Aorta (tissue), 5 donors: Measurements from ENCODE around the gene SLC35F1. TPM values are rescaled to one million over a fixed set of nuclear protein-coding genes. Genes with fewer than 3 reads are reported as not detected.
"Not testable (repeated sequence)": the region's sequence is repeated elsewhere in the genome, so short reads cannot be mapped to it uniquely, and the experiment has no call there.

Source experiments
- ATAC-seq: fragments of 200-7000 bp; cut with Tn5 transposase; one replicate; pipeline ENCODE4 v1.9.1; 2022; ENCODE audit warnings: moderate library complexity; ENCODE audit not compliant: low FRiP score
- DNase-seq, 2 donors: peaks; one replicate each; pipeline ENCODE4 v3.0.0-alpha.2; 2020
- H3K27ac ChIP-seq, 2 donors: one replicate each; pipeline ENCODE4 v1.5.1; 2013; ENCODE audit warnings: low read length in 2 of 2, mild to moderate bottlenecking in 2 of 2, moderate library complexity in 2 of 2, control low read depth in 1 of 2, inconsistent platforms in 1 of 2, low read depth in 1 of 2
- H3K27me3 ChIP-seq, 2 donors: one replicate each; pipeline ENCODE4 v1.6.1; 2013; ENCODE audit warnings: control low read depth in 1 of 2, low read length in 1 of 2, mild to moderate bottlenecking in 1 of 2, moderate library complexity in 1 of 2; ENCODE audit not compliant: insufficient read depth in 2 of 2, control insufficient read depth in 1 of 2
- H3K36me3 ChIP-seq, 2 donors: one replicate each; pipeline ENCODE4 v1.6.1; 2013; ENCODE audit warnings: control low read depth in 1 of 2, low read length in 1 of 2, mild to moderate bottlenecking in 1 of 2; ENCODE audit not compliant: insufficient read depth in 2 of 2, control insufficient read depth in 1 of 2
- H3K4me1 ChIP-seq, 2 donors: one replicate each; pipeline ENCODE4 v1.6.1; 2013; ENCODE audit warnings: low read length in 2 of 2, control low read depth in 1 of 2, mild to moderate bottlenecking in 1 of 2, moderate library complexity in 1 of 2; ENCODE audit not compliant: insufficient read depth in 2 of 2, control insufficient read depth in 1 of 2
- H3K4me3 ChIP-seq, 2 donors: one replicate each; pipeline ENCODE4 v1.5.1; 2013; ENCODE audit warnings: low read length in 2 of 2, control low read depth in 1 of 2, mild to moderate bottlenecking in 1 of 2
- H3K9me3 ChIP-seq: one replicate; pipeline ENCODE4 v1.6.1; 2013; ENCODE audit warnings: mild to moderate bottlenecking, low read length; ENCODE audit not compliant: control insufficient read depth
- WGBS, 2 donors: extraction: QIAGEN DNeasy Blood & Tissue Kit; methylation state at CpG; one replicate each; pipeline ENCODE4 v1.1.7; 2013; 5-methylcytosine and 5-hydroxymethylcytosine counted together
- intact Hi-C, 2 donors: fragments of 100-400 bp; cut with DNase I; formaldehyde crosslinking; loops; one replicate each; pipeline versions ENCODE4 v1.14.2 to v1.15.0; 2022
- polyA plus RNA-seq, 2 donors: library from polyadenylated mRNA; stranded (reverse); fragments of 200-250 nt; gene quantifications; one replicate each; pipeline ENCODE4 v1.2.3, GENCODE V29; 2013
- total RNA-seq, 2 donors: library from RNA; stranded (reverse); fragmentation: NEBNext Ultra II Directional; extraction: Animal tissue kit (Norgen Biotek cat#: 25700); gene quantifications; one replicate each; pipeline ENCODE4 v1.2.1, GENCODE V29; 2021
- donor health status: healthy with polysubstance abuse.
- donor health status: Bipolar disorder and iron deficiency.
- donor health status: DM: no; HTN: no; CAD: no.
- donor health status: DM: no; HTN: no; CAD: no.
- donor health status: DM: yes; HTN: yes; CAD: no.

Gene SLC35F1
- total and polyA plus RNA-seq, 4 donors = 0.59 to 1.9 (median 1.2) TPM

DNA sequence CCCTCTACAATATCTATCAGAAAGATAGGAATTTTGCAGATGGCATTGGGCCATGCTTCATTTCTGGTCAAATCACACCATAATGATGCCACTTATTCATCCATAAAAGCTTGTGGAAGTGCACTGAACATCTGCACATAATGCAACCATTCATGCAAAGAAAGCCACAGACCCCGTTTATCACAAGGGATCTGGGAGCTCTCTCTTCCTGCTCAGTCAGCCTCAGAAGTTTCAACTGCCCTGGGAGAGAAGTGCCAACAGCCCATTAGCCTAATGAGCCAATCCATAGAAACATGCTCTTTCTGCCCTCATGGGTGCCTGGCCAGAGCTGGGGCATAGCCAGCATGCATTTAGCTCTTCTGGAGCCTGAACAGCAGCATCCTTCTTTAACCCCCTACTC is 85.8 kb downstream of the SLC35F1 start:
- intact Hi-C loops = no loop called here
- Histone ChIP-seq H3K4me1 (no peaks in the 10 kb centered on the region), H3K36me3 (no peaks in the 10 kb centered on the region), H3K9me3 (no peaks in the 10 kb centered on the region), H3K27ac (no peak overlapping the region), H3K4me3 (no peak overlapping the region), H3K27me3 (no peaks in the 10 kb centered on the region)
- ATAC-seq = no peak
- 44 to 48% methylated on average over 1 of the region's 1 CpG for WGBS, 2 donors
- DNase-seq = no peak

GRCh38 chr6:118012944-118013343 is 105.9 kb downstream of the SLC35F1 start:
- DNase-seq = no peak
- H3K27ac ChIP-seq = no peak overlapping the region
- no peaks in the 10 kb centered on the region for H3K27me3 ChIP-seq
- intact Hi-C loops = no loop called here
- no peak overlapping the region for H3K4me3 ChIP-seq
- H3K9me3 ChIP-seq = no peaks in the 10 kb centered on the region
- no peaks in the 10 kb centered on the region for H3K4me1 ChIP-seq
- 35 to 41% methylated on average over 5 of the region's 5 CpGs for WGBS, 2 donors
- ATAC-seq = no peak
- no peaks in the 10 kb centered on the region for H3K36me3 ChIP-seq

DNA sequence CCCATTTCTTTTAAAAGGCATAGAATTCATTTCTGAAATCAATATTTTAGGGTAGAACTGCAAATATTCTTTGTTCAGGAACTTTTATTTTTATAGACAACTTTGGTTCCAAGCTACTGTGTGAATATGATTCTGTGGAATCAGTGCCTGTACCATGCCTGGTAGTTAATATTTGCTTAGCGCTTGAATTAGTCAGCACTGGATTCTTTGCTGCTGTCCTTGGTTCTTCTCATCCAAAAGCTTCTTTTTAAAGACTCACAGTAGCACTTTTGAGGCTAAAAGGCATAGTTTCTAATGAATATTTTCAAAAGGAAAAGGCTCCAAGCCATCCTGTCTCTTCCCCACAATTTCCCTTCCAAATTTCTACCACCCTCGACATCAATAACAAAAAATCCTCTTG is 109.5 kb downstream of the SLC35F1 start:
- Histone ChIP-seq H3K9me3 (no peaks in the 10 kb centered on the region), H3K27me3 (no peaks in the 10 kb centered on the region), H3K4me3 (no peak overlapping the region), H3K4me1 (peaks cover 0 to 1% of the 10 kb centered on the region in 2 donors), H3K27ac (no peak overlapping the region), H3K36me3 (no peaks in the 10 kb centered on the region)
- intact Hi-C loops = no loop called here
- no peak for ATAC-seq
- DNase-seq = no peak
- 86 to 88% methylated on average over 2 of the region's 2 CpGs for WGBS, 2 donors

- no peak for DNase-seq
- Histone ChIP-seq H3K4me1 (peaks cover 0 to 1% of the 10 kb centered on the region in 2 donors), H3K4me3 (no peak overlapping the region), H3K36me3 (no peaks in the 10 kb centered on the region), H3K27ac (no peak overlapping the region), H3K9me3 (no peaks in the 10 kb centered on the region), H3K27me3 (no peaks in the 10 kb centered on the region)
- ATAC-seq = no peak
- 32 to 37% methylated on average over 2 of the region's 2 CpGs for WGBS, 2 donors
- intact Hi-C loops = no loop called here
Measured at GRCh38 chr6:118017301-118017848, 110.3 kb downstream of the SLC35F1 start.

DNA sequence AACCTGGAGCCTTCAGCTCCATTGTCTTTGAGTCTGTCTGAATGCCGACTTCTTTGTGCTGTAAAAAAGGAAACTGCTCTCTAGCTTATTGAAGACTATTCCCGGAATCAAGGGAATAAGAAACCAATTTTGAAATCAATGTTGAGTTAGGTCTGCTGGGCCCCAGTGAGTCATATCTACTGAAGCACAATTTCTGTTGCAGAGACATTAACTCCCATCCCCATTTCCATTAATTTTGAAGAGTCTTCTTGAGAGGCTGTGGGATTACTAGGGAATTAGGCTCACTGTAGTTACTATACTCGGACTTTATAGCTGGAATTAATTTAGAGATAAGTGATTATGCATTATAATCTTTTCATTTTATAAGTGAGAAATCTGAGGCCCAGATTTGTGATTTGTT is 116.7 kb downstream of the SLC35F1 start:
- no peaks in the 10 kb centered on the region for H3K27me3 ChIP-seq
- no peak for DNase-seq
- H3K36me3 ChIP-seq = no peaks in the 10 kb centered on the region
- intact Hi-C loops = no loop called here
- H3K4me3 ChIP-seq = no peak overlapping the region
- peaks cover 0 to 1% of the 10 kb centered on the region in 2 donors for H3K4me1 ChIP-seq
- H3K9me3 ChIP-seq = no peaks in the 10 kb centered on the region
- H3K27ac ChIP-seq = no peak overlapping the region
- WGBS, 2 donors = 76 to 85% methylated on average over 3 of the region's 3 CpGs
- ATAC-seq = no peak

- no peak for ATAC-seq
- WGBS, 2 donors = 69 to 72% methylated on average over 4 of the region's 4 CpGs
- Histone ChIP-seq H3K27me3 (no peaks in the 10 kb centered on the region), H3K27ac (no peak overlapping the region), H3K36me3 (no peaks in the 10 kb centered on the region), H3K4me3 (no peak overlapping the region), H3K4me1 (no peaks in the 10 kb centered on the region), H3K9me3 (no peaks in the 10 kb centered on the region)
- DNase-seq = no peak
- intact Hi-C loops = no loop called here
Measured at GRCh38 chr6:118029967-118030366, 122.9 kb downstream of the SLC35F1 start.

DNA sequence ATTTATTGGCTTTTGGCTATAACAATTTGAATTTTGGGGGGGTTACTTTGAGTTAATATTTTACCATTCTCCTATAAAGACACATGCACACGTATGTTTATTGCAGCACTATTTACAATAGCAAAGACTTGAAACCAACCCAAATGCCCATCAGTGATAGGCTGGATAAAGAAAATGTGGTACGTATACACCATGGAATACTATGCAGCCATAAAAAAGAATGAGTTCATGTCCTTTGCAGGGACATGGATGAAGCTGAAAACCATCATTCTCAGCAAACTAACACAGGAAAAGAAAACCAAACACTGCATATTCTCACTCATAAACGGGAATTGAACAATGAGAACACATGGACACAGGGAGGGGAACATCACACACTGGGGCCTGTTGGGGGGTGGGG is 130.4 kb downstream of the SLC35F1 start:
- H3K9me3 ChIP-seq, H3K27ac ChIP-seq, H3K4me1 ChIP-seq, H3K27me3 ChIP-seq, intact Hi-C loops, H3K36me3 ChIP-seq, H3K4me3 ChIP-seq, DNase-seq, ATAC-seq: not testable (repeated sequence)
- 86 to 89% methylated on average over 3 of the region's 3 CpGs for WGBS, 2 donors

GRCh38 chr6:118042855-118043254 is 135.8 kb downstream of the SLC35F1 start:
- DNase-seq = no peak
- H3K9me3 ChIP-seq = no peaks in the 10 kb centered on the region
- WGBS, 2 donors = 59 to 63% methylated on average over 4 of the region's 4 CpGs
- no peak for ATAC-seq
- no peaks in the 10 kb centered on the region for H3K27me3 ChIP-seq
- no peaks in the 10 kb centered on the region for H3K36me3 ChIP-seq
- no peak overlapping the region for H3K4me3 ChIP-seq
- H3K4me1 ChIP-seq = no peaks in the 10 kb centered on the region
- H3K27ac ChIP-seq = no peak overlapping the region
- intact Hi-C loops = no loop called here

DNA sequence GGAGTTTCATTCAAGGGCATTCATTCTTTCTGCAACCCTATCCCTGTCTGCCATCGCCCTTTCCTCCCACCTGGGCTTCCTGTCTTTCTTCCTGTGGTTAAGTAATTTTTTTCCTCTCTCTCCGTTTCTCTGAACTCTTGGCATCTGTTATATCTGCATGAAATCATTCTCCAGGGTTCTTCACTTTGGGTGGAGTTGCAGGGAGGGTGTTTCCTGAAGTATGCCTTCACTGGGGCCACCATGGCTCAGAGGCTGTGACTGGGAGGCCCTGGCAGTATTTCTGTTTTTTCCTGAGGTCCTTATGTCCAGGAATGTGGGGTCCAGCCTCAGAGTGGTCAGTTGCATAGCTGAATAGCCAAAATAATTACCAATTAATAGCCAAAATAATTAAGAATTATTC is 137.2 kb downstream of the SLC35F1 start:
- intact Hi-C loops = no loop called here
- ATAC-seq = no peak
- 43 to 61% methylated on average over 2 of the region's 2 CpGs for WGBS, 2 donors

More for the DNA sequence above, 137.2 kb downstream of the SLC35F1 start:
- Histone ChIP-seq H3K27me3 (no peaks in the 10 kb centered on the region), H3K9me3 (no peaks in the 10 kb centered on the region), H3K27ac (no peak overlapping the region), H3K4me3 (no peak overlapping the region), H3K4me1 (no peaks in the 10 kb centered on the region), H3K36me3 (no peaks in the 10 kb centered on the region)
- DNase-seq = no peak
